HG02943 (cell line): ENCODE measurements around the gene CYP19A1.
"Not testable (repeated sequence)": the region's sequence is repeated elsewhere in the genome, so short reads cannot be mapped to it uniquely, and the experiment has no call there.

Source experiments
- ATAC-seq: cut with Tn5 transposase; IDR thresholded peaks from one replicate; pipeline ENCODE4 v1.9.1; 2021; ENCODE audit warnings: mild to moderate bottlenecking, low read depth, moderate library complexity; ENCODE audit not compliant: unreplicated experiment

The CYP19A1 gene

GRCh38 chr15:51302480-51302879 is 35.9 kb downstream of the CYP19A1 start:
- no peak for ATAC-seq

GRCh38 chr15:51299187-51300015 is 39.0 kb downstream of the CYP19A1 start:
- ATAC-seq, result no peak

- ATAC-seq, result no peak
Measured at GRCh38 chr15:51298620-51299019, 39.8 kb downstream of the CYP19A1 start.

GRCh38 chr15:51290720-51291119 is 47.7 kb downstream of the CYP19A1 start:
- no peak for ATAC-seq

GRCh38 chr15:51289290-51289689 is 49.1 kb downstream of the CYP19A1 start:
- no peak for ATAC-seq

DNA sequence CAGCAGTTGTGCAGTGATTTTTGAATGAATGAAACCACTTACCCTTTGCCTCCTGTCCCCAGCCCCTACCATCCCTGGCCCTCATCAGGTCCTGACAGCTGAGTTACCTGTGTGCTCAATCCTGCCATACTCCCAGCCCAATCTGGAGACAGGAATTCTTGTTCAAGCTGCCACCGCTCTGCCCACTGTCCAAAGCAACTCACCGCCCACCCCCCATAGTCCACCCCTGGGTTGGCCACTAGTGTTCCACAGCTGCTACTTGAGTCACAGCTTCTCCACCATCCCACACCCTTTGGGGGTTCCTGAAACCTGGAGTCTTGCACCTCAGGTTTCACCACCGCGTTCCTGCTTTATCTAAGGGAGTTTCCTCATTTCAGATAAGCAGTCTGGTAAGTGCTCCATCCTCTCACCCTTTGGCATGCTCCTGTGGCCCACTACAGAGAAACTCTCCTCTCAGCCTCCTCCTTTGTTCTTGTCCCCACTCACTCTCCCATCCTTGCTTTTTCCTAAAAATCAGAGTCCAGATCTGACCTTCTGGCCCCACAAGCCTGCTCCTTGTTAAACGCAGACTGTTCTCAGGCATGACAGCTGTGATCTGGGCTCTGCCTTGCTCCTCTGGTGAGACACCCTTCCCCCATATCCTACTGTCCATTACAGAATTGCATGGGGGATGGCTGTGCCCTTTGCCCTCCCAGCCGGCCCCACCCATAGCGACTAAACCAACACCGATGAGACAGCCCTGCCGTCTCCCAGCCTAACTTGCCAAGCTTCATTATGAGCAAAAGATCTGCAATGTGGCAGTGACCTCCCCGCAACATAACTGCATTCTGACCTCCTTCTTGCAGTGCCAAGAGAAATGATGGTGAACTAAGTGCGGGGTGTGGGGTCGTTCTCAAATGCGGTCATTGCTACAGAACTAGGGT is 50.0 kb downstream of the CYP19A1 start:
- ATAC-seq, result no peak

GRCh38 chr15:51286816-51287215 is 51.6 kb downstream of the CYP19A1 start:
- ATAC-seq, result no peak

DNA sequence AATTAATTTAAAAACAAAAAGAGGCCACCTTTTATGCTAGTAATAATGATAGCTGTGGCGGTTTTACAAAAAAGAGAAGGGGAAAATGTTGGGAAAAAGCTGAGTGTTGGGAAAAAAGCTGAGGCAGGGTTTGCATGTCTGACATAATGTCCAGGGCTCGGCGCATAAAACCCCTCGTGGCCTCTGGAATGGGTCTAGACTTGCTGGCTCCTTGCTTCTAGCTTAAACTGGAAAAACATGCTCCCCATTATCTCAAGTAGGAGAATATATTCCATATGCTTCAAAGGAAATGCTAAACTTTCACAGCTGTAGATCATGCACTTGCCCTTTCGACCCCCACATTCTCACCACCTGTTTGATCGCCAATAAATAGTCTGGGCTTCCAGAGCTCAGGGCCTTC is 53.0 kb downstream of the CYP19A1 start:
- no peak for ATAC-seq

GRCh38 chr15:51284871-51285270 is 53.5 kb downstream of the CYP19A1 start:
- no peak for ATAC-seq

GRCh38 chr15:51283026-51283425 is 55.4 kb downstream of the CYP19A1 start:
- no peak for ATAC-seq

- ATAC-seq, result not testable (repeated sequence)
Measured at GRCh38 chr15:51282241-51282640, 56.2 kb downstream of the CYP19A1 start.

DNA sequence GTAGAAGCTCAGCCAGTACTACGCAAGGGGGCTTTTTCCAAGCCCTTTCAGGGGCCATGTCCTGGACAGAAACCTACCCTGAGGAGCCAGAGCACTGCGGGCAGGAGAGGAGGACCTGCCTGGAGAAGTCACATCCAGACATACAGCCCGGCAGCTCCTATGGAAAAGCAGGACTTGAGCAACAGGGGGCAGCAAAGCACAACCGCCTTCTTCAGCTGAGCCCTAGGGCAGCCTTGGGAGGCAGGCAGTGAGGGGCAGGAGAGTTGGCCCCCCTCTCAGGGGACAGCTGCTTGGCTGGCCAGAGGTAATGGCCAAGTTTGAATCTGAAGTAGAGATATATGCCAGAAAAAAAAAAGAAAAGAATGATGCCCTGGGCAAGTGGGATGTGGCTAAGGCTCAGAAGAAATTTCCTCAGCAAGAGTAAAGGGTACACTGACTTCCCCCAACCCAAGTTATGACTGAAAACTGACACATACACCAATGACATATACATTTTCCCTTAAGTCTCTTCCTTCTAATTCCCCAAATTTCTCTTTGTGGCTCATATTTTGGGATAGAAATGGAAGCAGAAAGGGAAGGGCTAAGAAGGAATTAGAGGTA is 56.9 kb downstream of the CYP19A1 start:
- no peak for ATAC-seq

- ATAC-seq, result no peak
Measured at GRCh38 chr15:51280838-51281237, 57.6 kb downstream of the CYP19A1 start.

GRCh38 chr15:51279391-51279790 is 59.0 kb downstream of the CYP19A1 start:
- ATAC-seq, result no peak

GRCh38 chr15:51277101-51277500 is 61.3 kb downstream of the CYP19A1 start:
- no peak for ATAC-seq

- ATAC-seq, result no peak
Measured at GRCh38 chr15:51274956-51275355, 63.4 kb downstream of the CYP19A1 start.

DNA sequence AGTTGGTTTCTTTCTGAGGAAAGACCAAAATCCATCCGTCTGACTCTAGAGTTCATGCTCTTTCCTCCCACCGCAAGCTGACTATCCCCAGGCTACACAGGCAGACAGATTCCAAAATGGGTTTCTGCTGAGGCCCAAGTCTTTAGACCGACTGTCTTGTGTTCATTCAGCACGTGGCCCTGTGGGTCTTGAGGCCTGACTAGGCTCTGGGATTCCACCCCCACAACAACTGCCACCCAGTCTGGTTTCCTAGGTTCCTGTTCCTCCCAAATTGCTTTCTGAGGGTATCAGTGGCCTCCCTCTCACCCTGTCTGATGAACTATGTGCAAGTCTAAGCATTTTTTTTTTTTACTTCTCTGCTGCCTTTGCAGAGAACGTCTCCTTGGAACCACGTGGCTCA is 67.7 kb downstream of the CYP19A1 start:
- ATAC-seq, result no peak

- ATAC-seq, result no peak
Measured at GRCh38 chr15:51269496-51269895, 68.9 kb downstream of the CYP19A1 start.

DNA sequence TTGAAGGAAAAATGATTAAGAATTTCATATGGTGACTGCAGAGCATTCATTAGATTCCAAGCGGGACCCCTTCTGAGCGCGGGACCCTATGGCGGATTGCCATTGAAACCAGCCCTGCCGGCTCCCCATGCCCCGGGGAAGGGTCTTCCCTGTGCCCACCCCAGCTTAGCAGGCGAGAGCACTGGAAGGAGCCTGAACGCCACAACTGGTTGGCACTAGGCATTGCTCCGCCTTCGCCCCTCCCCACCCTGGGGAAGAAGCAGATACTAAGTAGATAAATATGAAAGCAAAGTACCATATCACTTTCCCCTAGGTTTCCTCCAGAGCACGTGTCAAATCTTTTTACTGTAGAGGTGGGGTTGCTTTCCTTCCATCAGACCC is 70.7 kb downstream of the CYP19A1 start:
- no peak for ATAC-seq

DNA sequence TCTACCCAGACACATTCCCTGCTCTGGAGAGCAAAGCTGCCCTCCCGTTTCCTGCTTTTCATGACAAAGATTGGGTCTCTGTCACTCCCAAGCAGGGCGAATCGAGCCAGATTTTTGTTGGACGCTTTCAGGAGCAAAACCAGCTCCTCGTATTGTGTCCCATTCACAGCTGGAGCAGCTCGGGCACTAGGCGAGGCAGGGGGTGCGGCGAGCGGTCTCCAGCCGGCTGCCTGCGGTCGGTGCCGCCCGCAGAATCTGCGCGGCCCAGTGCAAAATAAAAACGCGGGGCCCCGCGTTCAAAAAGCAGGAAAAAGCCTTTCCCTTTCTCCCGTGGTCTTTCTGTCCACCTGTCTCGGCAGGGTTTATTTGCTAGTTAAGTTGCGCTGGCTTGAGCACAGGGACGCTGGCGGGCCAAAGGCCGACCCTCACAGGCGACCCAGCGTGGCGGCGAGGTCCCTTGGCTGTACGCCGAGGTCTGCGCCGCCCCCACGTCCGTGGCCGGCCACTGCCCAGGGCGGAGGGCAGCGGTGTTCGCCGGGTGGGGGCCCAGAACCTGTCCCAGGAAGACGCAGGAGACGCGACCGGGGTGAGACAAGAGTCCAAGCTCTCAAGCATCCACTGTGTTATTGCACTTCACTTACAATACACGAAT is 71.2 kb downstream of the CYP19A1 start:
- ATAC-seq, result no peak

DNA sequence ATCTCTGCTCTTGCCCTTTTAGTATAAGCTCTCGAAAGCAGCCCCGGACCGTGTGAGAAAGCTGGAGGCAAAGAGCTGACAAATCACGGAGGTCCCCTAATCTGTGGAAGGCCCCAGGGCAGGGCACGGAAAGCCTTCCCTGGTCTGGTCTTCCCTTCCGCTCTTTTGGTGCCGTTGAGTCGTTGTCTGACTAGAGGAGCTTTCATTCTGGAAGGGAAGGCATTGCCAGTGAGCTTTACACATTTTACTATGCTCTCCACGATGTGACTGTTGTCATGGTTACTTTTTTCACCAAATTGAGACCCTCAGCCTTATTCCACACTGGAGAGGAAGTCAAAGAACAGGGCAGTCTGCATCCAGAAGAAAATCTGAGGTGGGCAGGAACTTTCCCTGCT is 71.7 kb downstream of the CYP19A1 start:
- ATAC-seq, result no peak
